ENCODE results near the gene APOL5.
"Not testable (repeated sequence)": the region's sequence is repeated elsewhere in the genome, so short reads cannot be mapped to it uniquely, and the experiment has no call there.

The APOL5 gene

DNA sequence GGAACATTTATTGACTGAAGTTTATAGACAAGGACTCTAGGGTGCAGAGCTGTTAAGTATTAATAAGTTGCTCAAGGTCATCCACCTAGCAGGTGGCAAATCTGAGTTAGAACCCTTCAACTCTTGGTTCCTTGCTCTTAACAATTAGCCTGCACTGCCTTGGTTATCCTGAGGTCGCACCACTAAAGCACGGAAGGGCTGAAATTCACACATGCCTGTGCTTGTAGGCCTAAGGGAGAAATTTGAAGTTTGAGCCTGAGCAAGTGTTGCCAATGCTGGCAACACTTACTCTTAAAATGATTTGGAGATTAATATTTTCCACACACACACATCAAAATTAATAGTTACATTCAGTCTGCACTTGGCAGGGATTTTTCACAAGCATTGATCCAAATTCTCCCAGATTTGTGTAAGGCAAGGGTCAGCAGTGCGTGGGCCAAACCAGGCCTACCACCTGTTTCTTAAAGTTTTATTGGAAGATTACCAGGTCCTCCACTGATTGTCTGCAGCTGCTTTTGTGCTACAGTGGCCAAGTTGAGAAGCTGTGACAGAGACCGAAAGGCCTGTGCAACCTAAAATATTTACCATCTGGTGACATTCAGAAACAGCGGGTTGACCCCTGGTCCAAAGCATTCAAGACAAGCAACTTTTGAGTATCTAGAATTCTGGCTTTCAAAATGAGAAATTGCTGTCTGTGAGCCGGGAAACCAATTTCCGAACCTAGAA lies 16.3 kb downstream of the APOL5 start:
- TF ChIP-seq, protein P1, sequence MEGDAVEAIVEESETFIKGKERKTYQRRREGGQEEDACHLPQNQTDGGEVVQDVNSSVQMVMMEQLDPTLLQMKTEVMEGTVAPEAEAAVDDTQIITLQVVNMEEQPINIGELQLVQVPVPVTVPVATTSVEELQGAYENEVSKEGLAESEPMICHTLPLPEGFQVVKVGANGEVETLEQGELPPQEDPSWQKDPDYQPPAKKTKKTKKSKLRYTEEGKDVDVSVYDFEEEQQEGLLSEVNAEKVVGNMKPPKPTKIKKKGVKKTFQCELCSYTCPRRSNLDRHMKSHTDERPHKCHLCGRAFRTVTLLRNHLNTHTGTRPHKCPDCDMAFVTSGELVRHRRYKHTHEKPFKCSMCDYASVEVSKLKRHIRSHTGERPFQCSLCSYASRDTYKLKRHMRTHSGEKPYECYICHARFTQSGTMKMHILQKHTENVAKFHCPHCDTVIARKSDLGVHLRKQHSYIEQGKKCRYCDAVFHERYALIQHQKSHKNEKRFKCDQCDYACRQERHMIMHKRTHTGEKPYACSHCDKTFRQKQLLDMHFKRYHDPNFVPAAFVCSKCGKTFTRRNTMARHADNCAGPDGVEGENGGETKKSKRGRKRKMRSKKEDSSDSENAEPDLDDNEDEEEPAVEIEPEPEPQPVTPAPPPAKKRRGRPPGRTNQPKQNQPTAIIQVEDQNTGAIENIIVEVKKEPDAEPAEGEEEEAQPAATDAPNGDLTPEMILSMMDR (IDR thresholded peaks at IDR 0.05; ENCODE audit: low read depth, low read length) = no peak
- no peak for DNase-seq (ENCODE audit: low read depth in 2 of 2)
- H3K4me3 ChIP-seq (replicated peaks in 1 of 2; ENCODE audit: low read depth in 2 of 2, low read length in 2 of 2) = no peak overlapping the region

DNA sequence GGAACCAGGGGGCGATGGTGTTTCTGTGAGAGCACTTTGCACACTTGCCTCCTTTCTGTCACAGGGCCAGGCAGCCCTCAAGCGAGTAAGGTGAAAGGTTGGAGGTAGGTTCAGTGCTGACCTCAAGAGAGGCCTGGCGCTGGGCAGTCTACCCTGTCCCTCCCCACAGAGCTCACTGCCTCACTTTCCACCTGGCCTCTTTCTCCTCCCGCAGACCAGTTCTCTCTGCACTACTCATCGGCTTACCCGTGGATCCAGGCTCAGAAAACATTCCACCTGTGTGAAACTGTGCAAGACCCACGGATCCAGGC lies 16.8 kb downstream of the APOL5 start:
- H3K4me3 ChIP-seq (replicated peaks in 1 of 2; ENCODE audit: low read depth in 2 of 2, low read length in 2 of 2) = no peak overlapping the region
- no peak for DNase-seq (ENCODE audit: low read depth in 2 of 2)
- TF ChIP-seq, protein P1 (IDR thresholded peaks at IDR 0.05; ENCODE audit: low read depth, low read length) = no peak

DNA sequence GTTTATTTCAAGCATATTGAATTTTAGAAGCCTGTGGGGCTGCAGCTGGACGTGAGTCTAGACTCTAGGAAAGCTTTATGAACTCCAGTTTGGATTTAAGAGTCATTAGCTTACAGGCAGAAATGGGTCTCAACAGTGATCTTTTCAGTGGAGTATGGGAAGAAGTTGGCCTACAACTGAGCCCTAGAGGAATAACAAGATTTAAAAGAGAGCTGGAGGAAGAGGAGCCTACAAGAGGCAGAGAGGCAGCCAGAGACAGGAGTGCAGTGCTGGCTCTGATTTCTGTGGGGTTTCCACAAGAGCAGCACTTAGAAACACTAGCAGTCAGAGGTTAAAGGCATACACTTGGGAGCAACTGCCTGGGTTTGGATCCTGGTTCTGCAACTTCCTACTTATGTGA lies 17.9 kb downstream of the APOL5 start:
- H3K4me3 ChIP-seq (replicated peaks in 1 of 2; ENCODE audit: low read depth in 2 of 2, low read length in 2 of 2) = no peak overlapping the region
- TF ChIP-seq, protein P1 (IDR thresholded peaks at IDR 0.05; ENCODE audit: low read depth, low read length) = no peak
- no peak for DNase-seq (ENCODE audit: low read depth in 2 of 2)

DNA sequence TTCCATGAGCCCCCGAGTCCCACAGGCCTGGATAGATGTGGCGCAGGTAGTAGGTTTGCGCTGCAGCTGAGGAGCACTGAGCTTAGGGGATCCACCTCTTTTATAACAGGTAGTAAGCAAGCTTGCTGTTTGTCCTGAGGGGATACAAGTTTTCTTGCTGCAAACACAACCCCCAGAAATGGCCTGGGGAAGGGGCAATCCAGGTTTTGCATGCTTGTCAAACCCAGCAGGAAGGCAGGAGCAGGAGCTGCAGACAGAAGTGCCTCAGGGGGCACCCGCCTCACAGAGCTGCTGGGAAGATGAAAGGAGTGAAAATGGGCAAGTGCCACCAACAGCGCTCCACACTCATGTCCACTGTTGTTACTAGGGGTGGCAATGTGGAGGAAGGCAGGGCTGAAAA lies 18.5 kb downstream of the APOL5 start:
- TF ChIP-seq, protein P1 (IDR thresholded peaks at IDR 0.05; ENCODE audit: low read depth, low read length) = no peak
- no peak for DNase-seq (ENCODE audit: low read depth in 2 of 2)
- H3K4me3 ChIP-seq (replicated peaks in 1 of 2; ENCODE audit: low read depth in 2 of 2, low read length in 2 of 2) = no peak overlapping the region

DNA sequence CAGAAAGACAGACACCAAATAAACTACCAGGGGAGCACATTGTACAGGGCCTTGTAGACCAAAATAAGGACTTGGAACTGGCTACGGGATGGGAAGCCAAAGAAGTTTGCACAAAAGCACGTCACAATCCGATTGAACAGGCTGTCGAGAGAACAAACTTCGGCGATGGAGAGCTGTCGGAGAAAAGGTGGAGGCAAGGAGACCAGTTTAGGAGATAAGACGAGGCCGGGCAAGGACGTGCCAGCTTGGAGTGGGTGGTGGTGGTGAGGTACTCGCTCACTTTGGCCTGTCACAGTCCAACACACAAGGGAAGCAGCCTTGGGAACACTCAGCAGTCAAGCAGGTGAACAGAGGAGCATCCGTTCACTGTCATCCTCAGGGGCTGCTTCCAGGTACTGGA lies 19.0 kb downstream of the APOL5 start:
- no peak for DNase-seq (ENCODE audit: low read depth in 2 of 2)
- no peak overlapping the region for H3K4me3 ChIP-seq (replicated peaks in 1 of 2; ENCODE audit: low read depth in 2 of 2, low read length in 2 of 2)
- TF ChIP-seq, protein P1 (IDR thresholded peaks at IDR 0.05; ENCODE audit: low read depth, low read length) = no peak

DNA sequence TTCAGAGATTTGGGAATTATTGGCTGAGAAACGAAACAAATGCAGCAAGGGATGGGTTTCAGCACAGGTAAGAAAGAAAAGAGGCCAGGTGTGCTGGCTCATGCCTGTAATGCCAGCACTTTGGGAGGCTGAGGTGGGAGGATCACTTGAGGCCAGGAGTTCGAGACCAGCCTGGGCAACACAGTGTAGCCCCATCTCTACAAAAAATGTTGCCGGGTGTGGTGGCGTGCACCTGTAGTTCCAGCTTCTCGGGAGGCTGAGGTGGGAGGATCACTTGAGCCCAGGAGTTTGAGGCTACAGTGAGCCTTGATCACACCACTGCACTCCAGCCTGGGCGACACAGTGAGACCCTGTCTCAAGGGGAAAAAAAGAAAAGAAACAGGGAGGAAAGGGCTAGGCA lies 20.2 kb downstream of the APOL5 start:
- H3K4me3 ChIP-seq (replicated peaks in 1 of 2; ENCODE audit: low read depth in 2 of 2, low read length in 2 of 2); DNase-seq (ENCODE audit: low read depth in 2 of 2): not testable (repeated sequence)

DNA sequence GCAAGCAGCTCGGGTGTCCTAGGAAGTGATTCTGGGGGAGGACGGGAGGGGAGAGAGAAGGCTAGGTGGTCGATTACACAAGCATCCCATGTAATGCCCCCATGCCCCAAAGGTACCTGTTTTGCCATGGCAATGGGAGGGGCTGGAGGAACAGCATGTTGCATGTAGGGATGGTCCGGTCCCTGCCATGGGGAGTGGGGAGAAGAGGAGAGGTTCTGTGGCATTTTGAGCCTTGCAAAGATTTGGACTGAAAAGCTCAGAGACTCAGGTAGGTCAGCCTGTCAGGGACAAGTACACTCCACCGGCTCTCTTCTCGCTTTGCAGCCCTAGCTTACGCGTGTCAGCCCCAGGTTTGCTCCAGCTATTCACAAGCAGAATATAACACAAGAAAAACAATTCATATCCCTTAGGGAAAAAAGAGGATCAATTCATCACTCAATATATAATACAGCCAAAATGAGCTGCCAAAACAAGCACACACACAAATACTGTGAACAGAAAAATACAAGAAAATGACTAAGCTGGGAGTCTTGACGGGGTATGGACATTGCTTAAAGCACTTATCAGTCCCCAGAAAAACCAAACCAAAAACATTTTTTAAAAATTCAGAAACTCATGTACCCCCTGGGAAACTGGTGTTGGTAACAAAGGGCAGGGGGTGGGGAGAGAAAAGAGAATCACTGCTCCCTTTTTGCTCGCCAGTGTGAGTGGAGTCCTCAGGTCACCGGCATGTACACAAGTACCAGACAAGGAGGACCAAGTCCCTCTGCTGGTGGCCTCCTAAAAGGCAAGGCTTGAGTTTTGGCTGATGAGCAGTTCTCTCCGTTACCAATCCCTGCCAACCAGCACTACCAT lies 21.6 kb downstream of the APOL5 start:
- peak in 1 of 2 donors; percentile 28 for DNase-seq (ENCODE audit: low read depth in 2 of 2)
- H3K4me3 ChIP-seq (replicated peaks in 1 of 2; ENCODE audit: low read depth in 2 of 2, low read length in 2 of 2) = no peak overlapping the region
- TF ChIP-seq, protein P1 (IDR thresholded peaks at IDR 0.05; ENCODE audit: low read depth, low read length) = no peak

Measured in cardiac fibroblast (primary cell).